Forelimb muscle (tissue), 1 donor: ENCODE measurements around the gene NDP. TPM values are rescaled to one million over a fixed set of nuclear protein-coding genes. Genes with fewer than 3 reads are reported as not detected.

Experiments used
- DNase-seq: peaks from one replicate; pipeline ENCODE4 v3.0.0-alpha.2; 2013; ENCODE audit warnings: low read depth
- polyA plus RNA-seq: library from polyadenylated mRNA; unstranded; fragments of 120-200 nt; gene quantifications from one replicate; pipeline ENCODE4 v1.2.1, GENCODE V29; 2013; ENCODE audit not compliant: insufficient read length

The NDP gene
- 3.7 TPM for polyA plus RNA-seq

DNA sequence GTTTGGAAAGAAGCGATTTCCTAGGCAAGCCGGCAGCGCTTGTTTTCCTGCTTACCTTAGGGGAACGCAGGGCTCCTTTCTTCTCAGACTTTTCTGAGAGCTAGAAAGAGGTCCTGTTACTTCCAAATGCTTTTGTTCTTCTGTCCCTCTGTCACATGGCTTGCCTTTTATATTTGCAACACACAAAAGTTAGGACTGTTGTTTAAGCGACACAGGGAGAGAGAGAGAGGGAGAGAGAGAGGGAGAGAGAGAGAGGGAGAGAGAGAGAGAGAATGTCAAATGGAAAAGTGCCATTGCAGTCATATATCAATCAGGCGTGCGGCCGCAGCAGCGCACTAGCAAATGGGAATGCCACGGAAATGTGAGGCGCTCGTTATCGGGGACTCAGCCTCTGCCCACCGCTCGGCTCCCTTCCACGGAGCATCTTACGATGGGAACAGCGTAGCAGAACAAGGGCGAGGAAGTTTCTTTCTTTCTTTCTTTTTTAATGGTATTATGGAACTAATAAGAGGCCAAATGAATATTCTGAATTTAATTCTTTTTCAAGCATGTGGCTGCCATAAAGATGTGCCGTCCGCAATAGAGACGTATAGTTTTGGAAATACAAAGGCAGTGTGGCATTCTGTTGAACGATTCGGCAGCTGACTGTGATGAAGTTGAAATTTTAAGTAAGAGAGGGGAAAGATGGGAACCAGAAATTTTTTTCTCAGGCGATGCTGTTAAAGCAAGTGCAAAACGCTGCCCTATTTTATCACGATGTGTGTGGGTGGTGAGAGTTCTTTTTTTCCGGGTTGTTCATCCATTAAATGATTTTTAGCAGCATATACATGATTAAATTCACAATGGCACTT lies at the start of gene NDP:
Gene NDP, minus strand, starts transcription at position 142 of the 851 bp plus-strand sequence. CDS start 14,745 bp downstream, outside the sequence.
- DNase-seq, result no peak

DNA sequence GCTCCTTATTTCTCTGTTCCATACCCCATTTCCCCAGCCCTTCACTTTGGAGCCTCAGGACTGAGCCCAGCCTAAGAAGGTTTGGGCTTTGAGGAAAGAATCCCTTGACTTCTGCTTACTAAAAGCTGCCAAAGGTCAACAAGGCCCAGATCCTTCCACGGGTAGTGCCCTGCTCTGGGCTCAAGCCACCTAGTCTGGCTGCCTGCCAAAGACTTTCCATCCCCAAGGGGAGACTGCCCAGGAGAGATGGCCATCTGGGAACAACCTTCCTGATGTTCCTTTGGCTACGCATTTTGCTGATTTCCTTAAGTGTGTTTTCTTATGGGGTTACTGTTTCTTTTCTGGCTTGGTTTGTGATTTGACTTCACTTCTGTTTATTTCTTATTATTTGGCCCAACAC lies 49.8 kb upstream of the NDP start:
- no peak for DNase-seq

DNA sequence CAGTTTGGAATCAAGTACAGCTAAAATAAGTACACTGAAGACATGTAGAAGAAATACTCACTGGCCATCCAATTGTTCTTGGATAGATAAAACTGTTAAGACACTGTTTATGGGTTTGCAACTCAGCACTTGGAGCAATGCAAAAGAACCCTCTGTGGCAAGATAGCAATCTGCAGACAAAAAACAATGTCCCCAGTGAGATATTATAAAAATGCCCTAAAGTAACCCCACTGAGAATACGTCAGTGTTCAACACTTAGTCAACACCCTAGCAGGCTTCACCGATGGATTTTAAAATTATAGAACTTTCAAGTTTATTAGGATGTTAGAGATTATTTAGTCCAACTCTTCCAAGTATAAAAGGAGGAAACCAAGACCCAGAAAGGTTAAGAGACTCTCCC lies 47.5 kb upstream of the NDP start:
- no peak for DNase-seq

DNA sequence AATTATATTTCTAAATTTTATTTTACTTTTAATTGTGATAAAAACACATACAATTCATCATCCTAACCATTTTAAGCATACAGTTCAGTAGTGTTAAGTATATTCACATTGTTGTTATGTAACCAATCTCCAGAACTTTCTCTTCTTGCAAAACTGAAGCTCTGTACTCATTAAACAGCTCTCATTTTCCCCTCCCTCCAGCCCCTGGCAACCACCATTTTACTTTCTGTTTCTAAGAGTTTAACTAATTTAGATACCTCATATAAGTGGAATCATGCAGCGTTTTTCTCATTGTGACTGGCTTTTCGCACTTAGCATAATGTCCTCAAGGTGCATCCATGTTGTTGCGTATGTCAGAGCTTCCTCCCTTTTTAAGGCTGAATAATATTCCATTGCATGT lies 46.7 kb upstream of the NDP start:
- no peak for DNase-seq

DNA sequence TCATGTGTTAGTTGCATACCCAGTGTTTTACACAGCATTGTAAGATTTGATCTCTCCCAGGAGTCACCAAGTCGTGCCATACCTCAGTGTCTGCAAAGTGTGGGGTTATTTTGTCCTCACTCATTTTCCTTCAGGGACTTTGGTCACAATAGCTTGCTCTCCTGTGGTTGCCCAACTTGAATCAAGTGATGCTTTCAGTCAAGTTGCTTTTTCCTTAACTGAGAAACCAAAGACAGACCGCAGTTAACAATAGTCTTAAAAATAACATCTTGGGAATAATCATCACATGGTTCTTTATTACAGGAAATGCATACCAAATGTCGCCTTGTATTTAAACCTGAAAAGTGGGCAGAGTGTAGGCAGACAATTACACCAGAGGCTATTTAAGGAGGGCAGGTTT lies 44.5 kb upstream of the NDP start:
- no peak for DNase-seq

GRCh38 chrX:44016906-44017305 lies 43.7 kb upstream of the NDP start:
- no peak for DNase-seq

GRCh38 chrX:44012484-44013096 lies 39.4 kb upstream of the NDP start:
- DNase-seq, result no peak

GRCh38 chrX:44011506-44011905 lies 38.3 kb upstream of the NDP start:
- DNase-seq, result no peak

DNA sequence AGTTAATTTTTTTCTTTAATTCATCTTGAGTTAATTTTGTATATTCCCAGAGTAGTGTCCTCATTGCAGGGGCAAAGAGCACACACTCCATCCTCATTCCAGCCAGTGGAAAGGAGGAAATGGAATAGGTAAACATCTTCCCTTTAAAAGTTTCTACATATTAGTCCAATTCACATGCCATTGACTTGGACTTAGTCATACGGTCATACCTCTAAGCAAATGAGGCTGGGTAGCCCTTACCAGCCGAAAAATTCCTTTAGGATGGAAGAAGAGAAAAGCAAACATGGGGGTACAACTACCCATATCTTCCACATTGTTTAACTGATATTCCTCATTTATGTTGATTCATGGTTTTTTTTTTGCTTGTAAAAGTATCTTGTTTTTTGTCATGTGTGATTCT lies 37.4 kb upstream of the NDP start:
- DNase-seq, result no peak

DNA sequence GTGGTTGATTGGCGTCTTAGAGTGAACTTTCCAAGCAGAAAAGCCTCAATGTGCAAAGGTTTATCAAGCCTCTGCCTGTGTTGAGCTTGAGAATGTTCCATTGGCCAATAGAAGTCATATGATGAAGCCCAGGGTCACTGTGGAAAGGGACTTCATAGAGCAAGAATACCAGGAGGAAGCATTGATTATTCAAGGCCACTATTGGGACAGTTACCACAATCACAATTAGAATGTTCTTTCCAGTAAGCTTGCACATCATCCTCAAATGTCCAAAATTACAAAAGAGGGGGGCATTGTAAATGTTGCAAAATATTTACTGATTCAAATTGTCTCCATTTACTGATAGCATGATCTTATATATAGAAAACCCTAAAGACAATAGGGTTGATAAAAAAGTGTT lies 32.9 kb upstream of the NDP start:
- DNase-seq, result no peak

- DNase-seq, result no peak
Measured at GRCh38 chrX:44003975-44004374, 30.8 kb upstream of the NDP start.

DNA sequence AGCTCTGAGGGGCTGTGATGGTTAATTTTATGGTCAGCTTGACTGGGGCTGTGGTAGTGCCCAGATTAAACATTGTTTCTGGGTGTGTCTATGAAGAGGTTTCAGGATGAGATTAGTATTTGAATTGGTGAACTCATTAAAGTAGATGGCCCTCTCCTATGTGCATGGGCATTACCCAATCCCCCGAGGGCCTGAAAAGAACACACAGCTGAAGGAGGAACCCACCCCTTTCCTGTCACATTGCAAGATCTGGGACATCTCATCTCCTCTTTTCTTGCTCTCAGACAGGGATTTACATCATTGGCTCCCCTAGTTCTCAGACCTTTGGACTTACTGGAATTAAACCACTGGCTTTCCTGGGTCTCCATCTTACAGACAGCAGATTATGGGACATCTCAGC lies 29.4 kb upstream of the NDP start:
- no peak for DNase-seq

GRCh38 chrX:43998374-43998773 lies 25.2 kb upstream of the NDP start:
- no peak for DNase-seq

GRCh38 chrX:43996491-43996890 lies 23.3 kb upstream of the NDP start:
- no peak for DNase-seq

DNA sequence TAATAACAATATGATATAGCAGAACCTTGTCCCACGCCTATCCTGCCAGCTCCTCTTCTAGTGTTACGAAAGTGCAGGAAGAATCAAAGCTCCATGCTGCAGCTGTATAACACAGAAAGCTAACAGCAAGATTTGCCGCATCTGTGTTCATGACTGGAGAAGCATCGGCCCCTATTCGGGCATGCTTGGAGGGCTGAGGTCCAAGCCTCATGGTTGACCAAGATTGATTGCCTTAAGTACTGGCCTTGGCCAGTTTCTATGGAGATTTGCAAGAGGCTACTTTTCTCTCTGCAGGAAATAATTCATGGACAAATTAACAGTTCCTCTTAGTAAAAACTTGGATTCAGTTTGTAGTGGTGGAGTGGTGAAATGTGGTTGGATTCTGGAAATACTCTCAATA lies 12.9 kb upstream of the NDP start:
- DNase-seq, result no peak

DNA sequence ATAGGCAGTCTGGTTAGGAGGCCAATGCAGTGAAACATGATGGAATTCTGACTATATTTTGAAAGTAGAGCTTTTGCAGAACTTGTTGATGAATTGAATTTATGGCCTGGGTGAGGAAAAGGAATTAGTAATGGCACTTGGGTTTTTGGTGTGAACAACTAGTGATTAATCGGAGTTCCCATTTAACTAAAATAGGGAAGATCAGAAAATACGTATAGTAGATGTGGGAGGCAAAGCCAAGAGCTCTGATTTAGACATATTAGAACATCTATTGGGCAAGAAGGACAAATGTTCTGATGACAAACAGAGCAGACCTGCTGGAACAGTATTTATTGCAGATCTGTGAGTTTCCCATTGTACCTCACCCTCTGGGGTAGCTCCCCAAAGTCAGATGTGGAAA lies 12.3 kb upstream of the NDP start:
- no peak for DNase-seq

GRCh38 chrX:43978226-43978625 lies 5.0 kb upstream of the NDP start:
- DNase-seq, result no peak

DNA sequence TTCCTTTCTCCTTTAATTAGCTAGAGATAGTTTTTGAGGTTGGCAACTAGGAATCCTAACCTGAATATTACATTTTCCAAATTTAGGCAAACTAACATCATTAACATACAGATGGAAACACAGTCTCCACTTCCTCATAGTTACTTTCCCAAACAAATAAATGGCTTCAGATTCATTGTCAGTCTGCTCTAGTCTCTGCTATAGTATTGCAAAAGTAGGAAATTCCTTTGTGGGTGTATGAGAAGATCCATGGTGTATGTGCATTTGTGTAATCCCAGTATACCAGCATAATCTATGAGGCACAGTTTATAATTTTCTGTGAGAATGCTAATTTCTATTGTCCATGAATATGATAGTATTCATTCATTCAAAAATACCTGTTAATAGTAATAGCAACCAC lies 3.0 kb upstream of the NDP start:
- DNase-seq, result no peak

GRCh38 chrX:43975796-43976195 lies 2.6 kb upstream of the NDP start:
- DNase-seq, result no peak

GRCh38 chrX:43974741-43975465 lies 1.7 kb upstream of the NDP start:
- DNase-seq, result no peak

- DNase-seq, result no peak
Measured at GRCh38 chrX:43974100-43974475, 898 bp upstream of the NDP start.
